GM12801 (cell line): ENCODE data around the gene HIVEP1.

Source experiments
- CTCF ChIP-seq: IDR thresholded peaks from one replicate; pipeline ENCODE4 v1.5.1; 2011; ENCODE audit warnings: control low read depth; ENCODE audit not compliant: insufficient read length; ENCODE audit errors: extremely low read depth

Gene HIVEP1

GRCh38 chr6:12173661-12174060 is 161.5 kb downstream of the HIVEP1 start:
- no peak for TF ChIP-seq CTCF

- no peak for TF ChIP-seq CTCF
Measured at GRCh38 chr6:12174878-12175277, 162.8 kb downstream of the HIVEP1 start.

- no peak for TF ChIP-seq CTCF
Measured at GRCh38 chr6:12175626-12176025, 163.5 kb downstream of the HIVEP1 start.

- TF ChIP-seq CTCF, result no peak
Measured at GRCh38 chr6:12178521-12178920, 166.4 kb downstream of the HIVEP1 start.

GRCh38 chr6:12181481-12181880 is 169.4 kb downstream of the HIVEP1 start:
- TF ChIP-seq CTCF, result no peak

GRCh38 chr6:12182676-12183075 is 170.6 kb downstream of the HIVEP1 start:
- no peak for TF ChIP-seq CTCF

- no peak for TF ChIP-seq CTCF
Measured at GRCh38 chr6:12185081-12185673, 173.1 kb downstream of the HIVEP1 start.

- TF ChIP-seq CTCF, result no peak
Measured at GRCh38 chr6:12186528-12186927, 174.4 kb downstream of the HIVEP1 start.
